Chondrocyte (in vitro differentiated cells): ENCODE data around the gene PIP5K1B. TPM values are rescaled to one million over a fixed set of nuclear protein-coding genes. Genes with fewer than 3 reads are reported as not detected.

Source experiments
- DNase-seq: peaks from one replicate; pipeline ENCODE4 v3.0.0; 2021; ENCODE audit warnings: mixed read lengths, low spot score
- H3K27ac Mint-ChIP-seq: one replicate; pipeline ENCODE4 v1.8.0; 2021; ENCODE audit warnings: mild to moderate bottlenecking, moderate library complexity, mixed read lengths; ENCODE audit not compliant: unreplicated experiment
- H3K27me3 Mint-ChIP-seq: 2 replicates; pipeline ENCODE4 v1.8.0; 2021; ENCODE audit warnings: low read depth, mixed read lengths
- H3K36me3 Mint-ChIP-seq: 2 replicates; pipeline ENCODE4 v1.8.0; 2021; ENCODE audit warnings: low read depth, mixed read lengths
- H3K4me1 Mint-ChIP-seq: 2 replicates; pipeline ENCODE4 v1.8.0; 2021; ENCODE audit warnings: low read depth, mild to moderate bottlenecking, mixed read lengths
- H3K4me3 Mint-ChIP-seq: one replicate; pipeline ENCODE4 v1.8.0; 2021; ENCODE audit warnings: mild to moderate bottlenecking, moderate library complexity, mixed read lengths; ENCODE audit not compliant: unreplicated experiment
- H3K9me3 Mint-ChIP-seq: 2 replicates; pipeline ENCODE4 v1.8.0; 2021; ENCODE audit warnings: low read depth, mixed read lengths
- CTCF ChIP-seq: fragments of 200-600 bp; sonication (generic); IDR thresholded peaks from 2 replicates; pipeline ENCODE4 v1.5.0; 2021; ENCODE audit warnings: antibody characterized with exemption, mild to moderate bottlenecking, moderate library complexity
- long read RNA-seq: library from polyadenylated mRNA; stranded (forward); transcript quantifications from one replicate; pipeline ENCODE4 v2.0.0, GENCODE V29; 2021
- total RNA-seq: library from RNA; stranded (reverse); gene quantifications from 3 replicates; pipeline ENCODE4 v1.2.1, GENCODE V29; 2021

Gene PIP5K1B
- not detected in 3 replicates for total RNA-seq
- long read RNA-seq, result 0 reads

- H3K27ac Mint-ChIP-seq, result no peak within 1 kb of the TSS
- peak; percentile 27 for TF ChIP-seq CTCF
- peak; percentile 86 for DNase-seq
- H3K27me3 Mint-ChIP-seq, result peaks cover 72% of the 10 kb centered on the region
- H3K9me3 Mint-ChIP-seq, result peaks cover 2% of the 10 kb centered on the region
- peak within 1 kb of the TSS; percentile 77 for H3K4me3 Mint-ChIP-seq
- peaks cover 9% of the 10 kb centered on the region for H3K4me1 Mint-ChIP-seq
- no peaks in the 10 kb centered on the region for H3K36me3 Mint-ChIP-seq
Measured at GRCh38 chr9:68704814-68705530, at the start of gene PIP5K1B. Gene PIP5K1B, plus strand, starts transcription at chr9:68705240. Its CDS starts 117,375 bp downstream, at chr9:68822615.

- no peak for TF ChIP-seq CTCF
- DNase-seq, result no peak
- Mint-ChIP-seq H3K4me3 (no peak overlapping the region), H3K4me1 (no peaks in the 10 kb centered on the region), H3K36me3 (no peaks in the 10 kb centered on the region), H3K27me3 (peaks cover 3% of the 10 kb centered on the region), H3K27ac (no peak overlapping the region), H3K9me3 (no peaks in the 10 kb centered on the region)
Measured at GRCh38 chr9:68664036-68664435, 41.0 kb upstream of the PIP5K1B start.

- no peak for TF ChIP-seq CTCF
- DNase-seq, result no peak
- H3K36me3 Mint-ChIP-seq, result no peaks in the 10 kb centered on the region
- H3K9me3 Mint-ChIP-seq, result no peaks in the 10 kb centered on the region
- no peak overlapping the region for H3K4me3 Mint-ChIP-seq
- peaks cover 7% of the 10 kb centered on the region for H3K27me3 Mint-ChIP-seq
- no peak overlapping the region for H3K27ac Mint-ChIP-seq
- no peaks in the 10 kb centered on the region for H3K4me1 Mint-ChIP-seq
Measured at GRCh38 chr9:68668127-68668526, 36.9 kb upstream of the PIP5K1B start.

GRCh38 chr9:68669218-68669617 lies 35.8 kb upstream of the PIP5K1B start:
- Mint-ChIP-seq H3K4me1 (no peaks in the 10 kb centered on the region), H3K27me3 (peaks cover 8% of the 10 kb centered on the region), H3K9me3 (no peaks in the 10 kb centered on the region), H3K27ac (no peak overlapping the region), H3K4me3 (no peak overlapping the region), H3K36me3 (no peaks in the 10 kb centered on the region)
- DNase-seq, result no peak
- no peak for TF ChIP-seq CTCF

GRCh38 chr9:68672215-68672614 lies 32.8 kb upstream of the PIP5K1B start:
- Mint-ChIP-seq H3K4me3 (no peak overlapping the region), H3K27me3 (peaks cover 19% of the 10 kb centered on the region), H3K27ac (no peak overlapping the region), H3K4me1 (no peaks in the 10 kb centered on the region), H3K9me3 (no peaks in the 10 kb centered on the region), H3K36me3 (no peaks in the 10 kb centered on the region)
- DNase-seq, result no peak
- no peak for TF ChIP-seq CTCF
